HepG2 (cell line): ENCODE measurements around the gene LAMTOR2. TPM values are rescaled to one million over a fixed set of nuclear protein-coding genes. Genes with fewer than 3 reads are reported as not detected.
A peak's percentile ranks its signal among the peaks of the same experiment; 100 is the strongest.

Experiments used
- ARNTL ChIP-seq: sonication (generic); formaldehyde crosslinking; IDR thresholded peaks from 2 replicates; pipeline ENCODE4 v1.4.0; 2020; ENCODE audit warnings: mild to moderate bottlenecking, missing genetic modification reagents
- HNRNPK ChIP-seq: fragments of 200-400 bp; formaldehyde crosslinking; IDR thresholded peaks from 2 replicates; pipeline ENCODE4 v1.6.1; 2018; ENCODE audit warnings: low read length, low read depth, moderate library complexity, mild to moderate bottlenecking; ENCODE audit not compliant: poor library complexity, severe bottlenecking
- MED13 ChIP-seq: sonication (generic); formaldehyde crosslinking; IDR thresholded peaks from 2 replicates; pipeline ENCODE4 v1.5.0; 2020; ENCODE audit warnings: missing genetic modification reagents
- SCMH1 ChIP-seq: sonication (generic); formaldehyde crosslinking; IDR thresholded peaks from 2 replicates; pipeline ENCODE4 v1.9.0; 2021; ENCODE audit warnings: missing genetic modification reagents, mild to moderate bottlenecking, borderline replicate concordance
- SNAPC2 ChIP-seq: sonication (generic); formaldehyde crosslinking; IDR thresholded peaks from 2 replicates; pipeline ENCODE4 v1.8.1; 2022; ENCODE audit warnings: mild to moderate bottlenecking, missing genetic modification reagents
- TCF12 ChIP-seq, 2 experiments: fragments of 450-650 bp in 1 of 2; sonication (generic) in 1 of 2; formaldehyde crosslinking in 1 of 2; IDR thresholded peaks; 2 replicates each; pipeline versions ENCODE4 v1.6.1 to v1.8.0; 2017 to 2022; ENCODE audit warnings: antibody characterized with exemption in 1 of 2, mild to moderate bottlenecking in 1 of 2, missing genetic modification reagents in 1 of 2, moderate library complexity in 1 of 2
- ZFP62 ChIP-seq: sonication (generic); formaldehyde crosslinking; IDR thresholded peaks from 2 replicates; pipeline ENCODE4 v1.4.0; 2020; ENCODE audit warnings: missing genetic modification reagents
- ZMYM4 ChIP-seq: sonication (generic); formaldehyde crosslinking; IDR thresholded peaks from 2 replicates; pipeline ENCODE4 v1.8.1; 2023; ENCODE audit warnings: mild to moderate bottlenecking, missing genetic modification reagents
- ZNF282 ChIP-seq: fragments of 450-650 bp; IDR thresholded peaks from 2 replicates; pipeline ENCODE4 v1.6.1; 2018; ENCODE audit not compliant: partially characterized antibody
- ZNF75D ChIP-seq: sonication (generic); formaldehyde crosslinking; IDR thresholded peaks from 2 replicates; pipeline ENCODE4 v1.8.1; 2023; ENCODE audit warnings: missing genetic modification reagents, mild to moderate bottlenecking, borderline replicate concordance
- ZNF761 ChIP-seq: sonication (generic); formaldehyde crosslinking; conservative IDR thresholded peaks from 2 replicates; pipeline ENCODE4 v1.4.0; 2020; ENCODE audit warnings: mild to moderate bottlenecking, missing genetic modification reagents
- polyA plus RNA-seq, 8 experiments: library from polyadenylated mRNA; depleted of rRNA in 3 of 8; stranded (reverse) in 7 of 8; unstranded in 1 of 8; fragments of >200 nt; fragmentation: Illumina TruSeq in 4 of 8; extraction: Trizol in 4 of 8; gene quantifications; 2 replicates each; pipeline versions ENCODE4 v1.2.1 to v1.2.3, GENCODE V29; 2011 to 2016; ENCODE audit warnings: low read depth in 4 of 8, missing spikeins in 1 of 8, mixed read lengths in 1 of 8; ENCODE audit not compliant: insufficient read depth in 1 of 8
- total RNA-seq, 5 experiments: library from RNA; depleted of rRNA; stranded (reverse); fragments of >200 nt; fragmentation: Illumina TruSeq; extraction: Trizol; gene quantifications; 2 replicates each; pipeline ENCODE4 v1.2.3, GENCODE V29; 2016; ENCODE audit warnings: low read depth in 1 of 5
- TF ChIP-seq, protein P1 (sequence below): sonication (generic); formaldehyde crosslinking; IDR thresholded peaks from 2 replicates; pipeline ENCODE4 v1.9.0; 2021; ENCODE audit warnings: missing genetic modification reagents, borderline replicate concordance
- TF ChIP-seq, protein P2 (sequence below): sonication (generic); formaldehyde crosslinking; IDR thresholded peaks from 2 replicates; pipeline ENCODE4 v1.4.0; 2020; ENCODE audit warnings: missing genetic modification reagents
- TF ChIP-seq, protein P3 (sequence below): sonication (generic); formaldehyde crosslinking; IDR thresholded peaks from 2 replicates; pipeline ENCODE4 v1.4.0; 2020; ENCODE audit warnings: missing genetic modification reagents
- TF ChIP-seq, protein P4 (sequence below): sonication (generic); formaldehyde crosslinking; IDR thresholded peaks from 2 replicates; pipeline ENCODE4 v1.4.0; 2020; ENCODE audit warnings: low read depth, missing genetic modification reagents
- TF ChIP-seq, protein P5 (sequence below), 2 experiments: sonication (generic) in 1 of 2; formaldehyde crosslinking in 1 of 2; IDR thresholded peaks; 2 replicates each; pipeline versions ENCODE4 v1.5.1 to v1.6.1; 2011 to 2020; ENCODE audit warnings: borderline replicate concordance in 1 of 2, low read depth in 1 of 2, low read length in 1 of 2, mild to moderate bottlenecking in 1 of 2, missing genetic modification reagents in 1 of 2, moderate library complexity in 1 of 2

LAMTOR2 gene
- total and polyA plus RNA-seq, 2 of the 13 experiments (the other 11 are each of a cell fraction or from before 2014, with no cell fraction given), result 36.5 to 66.4 TPM

DNA sequence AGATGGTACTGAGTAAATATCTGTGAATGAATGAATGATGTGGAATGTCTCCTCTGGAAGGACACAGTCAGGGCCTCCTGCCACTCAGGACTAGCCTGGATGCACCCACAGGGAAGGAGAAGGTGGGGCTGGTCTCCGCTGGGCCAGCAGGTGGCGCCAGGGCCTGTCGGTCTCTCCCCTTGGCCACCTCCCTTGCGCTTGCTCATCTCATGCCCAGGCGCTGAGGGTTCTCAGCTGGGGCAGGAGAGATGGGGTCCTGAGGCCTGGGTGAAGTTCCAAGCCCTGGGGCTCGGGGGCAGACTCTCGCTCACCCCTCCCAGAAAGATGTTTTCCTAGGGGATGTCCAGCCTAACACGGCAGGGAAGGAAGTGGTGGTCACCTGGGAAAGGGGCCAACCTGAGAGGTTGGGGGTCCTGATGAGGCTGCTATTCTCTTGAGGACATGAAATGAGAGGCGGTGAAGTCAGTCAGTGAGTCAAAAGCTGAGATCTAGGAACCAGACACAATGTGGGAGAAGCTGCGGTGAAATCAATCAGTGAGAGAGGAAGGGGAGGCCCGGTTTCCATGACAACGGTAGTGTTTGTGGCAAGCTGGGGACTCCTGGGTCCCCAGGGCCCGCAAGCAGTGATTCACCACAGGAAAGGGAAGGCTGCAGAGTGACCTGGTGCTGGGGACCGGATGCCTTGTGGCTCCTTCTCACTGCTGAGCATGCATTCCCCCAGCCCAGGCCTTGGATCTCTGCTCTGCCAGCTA, 42.2 kb downstream of the LAMTOR2 start (continued):
- TF ChIP-seq, protein P1, sequence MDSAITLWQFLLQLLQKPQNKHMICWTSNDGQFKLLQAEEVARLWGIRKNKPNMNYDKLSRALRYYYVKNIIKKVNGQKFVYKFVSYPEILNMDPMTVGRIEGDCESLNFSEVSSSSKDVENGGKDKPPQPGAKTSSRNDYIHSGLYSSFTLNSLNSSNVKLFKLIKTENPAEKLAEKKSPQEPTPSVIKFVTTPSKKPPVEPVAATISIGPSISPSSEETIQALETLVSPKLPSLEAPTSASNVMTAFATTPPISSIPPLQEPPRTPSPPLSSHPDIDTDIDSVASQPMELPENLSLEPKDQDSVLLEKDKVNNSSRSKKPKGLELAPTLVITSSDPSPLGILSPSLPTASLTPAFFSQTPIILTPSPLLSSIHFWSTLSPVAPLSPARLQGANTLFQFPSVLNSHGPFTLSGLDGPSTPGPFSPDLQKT, result no peak
- TF ChIP-seq ZFP62, result no peak
- no peak for TF ChIP-seq SNAPC2 (CRISPR knock-in tag)
- no peak for TF ChIP-seq ZMYM4
- TF ChIP-seq, protein P2, sequence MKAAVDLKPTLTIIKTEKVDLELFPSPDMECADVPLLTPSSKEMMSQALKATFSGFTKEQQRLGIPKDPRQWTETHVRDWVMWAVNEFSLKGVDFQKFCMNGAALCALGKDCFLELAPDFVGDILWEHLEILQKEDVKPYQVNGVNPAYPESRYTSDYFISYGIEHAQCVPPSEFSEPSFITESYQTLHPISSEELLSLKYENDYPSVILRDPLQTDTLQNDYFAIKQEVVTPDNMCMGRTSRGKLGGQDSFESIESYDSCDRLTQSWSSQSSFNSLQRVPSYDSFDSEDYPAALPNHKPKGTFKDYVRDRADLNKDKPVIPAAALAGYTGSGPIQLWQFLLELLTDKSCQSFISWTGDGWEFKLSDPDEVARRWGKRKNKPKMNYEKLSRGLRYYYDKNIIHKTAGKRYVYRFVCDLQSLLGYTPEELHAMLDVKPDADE, result no peak
- no peak for TF ChIP-seq ARNTL (CRISPR knock-in tag)
- no peak for TF ChIP-seq ZNF75D (CRISPR knock-in tag)
- no peak for TF ChIP-seq TCF12 (IDR thresholded peaks at IDR 0.05)
- TF ChIP-seq TCF12 (CRISPR knock-in tag; IDR thresholded peaks at IDR 0.05), result no peak
- no peak for TF ChIP-seq MED13
- no peak for TF ChIP-seq ZNF282
- no peak for TF ChIP-seq HNRNPK
- TF ChIP-seq, protein P3, sequence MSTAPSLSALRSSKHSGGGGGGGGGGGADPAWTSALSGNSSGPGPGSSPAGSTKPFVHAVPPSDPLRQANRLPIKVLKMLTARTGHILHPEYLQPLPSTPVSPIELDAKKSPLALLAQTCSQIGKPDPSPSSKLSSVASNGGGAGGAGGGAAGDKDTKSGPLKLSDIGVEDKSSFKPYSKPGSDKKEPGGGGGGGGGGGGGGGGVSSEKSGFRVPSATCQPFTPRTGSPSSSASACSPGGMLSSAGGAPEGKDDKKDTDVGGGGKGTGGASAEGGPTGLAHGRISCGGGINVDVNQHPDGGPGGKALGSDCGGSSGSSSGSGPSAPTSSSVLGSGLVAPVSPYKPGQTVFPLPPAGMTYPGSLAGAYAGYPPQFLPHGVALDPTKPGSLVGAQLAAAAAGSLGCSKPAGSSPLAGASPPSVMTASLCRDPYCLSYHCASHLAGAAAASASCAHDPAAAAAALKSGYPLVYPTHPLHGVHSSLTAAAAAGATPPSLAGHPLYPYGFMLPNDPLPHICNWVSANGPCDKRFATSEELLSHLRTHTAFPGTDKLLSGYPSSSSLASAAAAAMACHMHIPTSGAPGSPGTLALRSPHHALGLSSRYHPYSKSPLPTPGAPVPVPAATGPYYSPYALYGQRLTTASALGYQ, result no peak
- no peak for TF ChIP-seq SCMH1
- TF ChIP-seq, protein P4, sequence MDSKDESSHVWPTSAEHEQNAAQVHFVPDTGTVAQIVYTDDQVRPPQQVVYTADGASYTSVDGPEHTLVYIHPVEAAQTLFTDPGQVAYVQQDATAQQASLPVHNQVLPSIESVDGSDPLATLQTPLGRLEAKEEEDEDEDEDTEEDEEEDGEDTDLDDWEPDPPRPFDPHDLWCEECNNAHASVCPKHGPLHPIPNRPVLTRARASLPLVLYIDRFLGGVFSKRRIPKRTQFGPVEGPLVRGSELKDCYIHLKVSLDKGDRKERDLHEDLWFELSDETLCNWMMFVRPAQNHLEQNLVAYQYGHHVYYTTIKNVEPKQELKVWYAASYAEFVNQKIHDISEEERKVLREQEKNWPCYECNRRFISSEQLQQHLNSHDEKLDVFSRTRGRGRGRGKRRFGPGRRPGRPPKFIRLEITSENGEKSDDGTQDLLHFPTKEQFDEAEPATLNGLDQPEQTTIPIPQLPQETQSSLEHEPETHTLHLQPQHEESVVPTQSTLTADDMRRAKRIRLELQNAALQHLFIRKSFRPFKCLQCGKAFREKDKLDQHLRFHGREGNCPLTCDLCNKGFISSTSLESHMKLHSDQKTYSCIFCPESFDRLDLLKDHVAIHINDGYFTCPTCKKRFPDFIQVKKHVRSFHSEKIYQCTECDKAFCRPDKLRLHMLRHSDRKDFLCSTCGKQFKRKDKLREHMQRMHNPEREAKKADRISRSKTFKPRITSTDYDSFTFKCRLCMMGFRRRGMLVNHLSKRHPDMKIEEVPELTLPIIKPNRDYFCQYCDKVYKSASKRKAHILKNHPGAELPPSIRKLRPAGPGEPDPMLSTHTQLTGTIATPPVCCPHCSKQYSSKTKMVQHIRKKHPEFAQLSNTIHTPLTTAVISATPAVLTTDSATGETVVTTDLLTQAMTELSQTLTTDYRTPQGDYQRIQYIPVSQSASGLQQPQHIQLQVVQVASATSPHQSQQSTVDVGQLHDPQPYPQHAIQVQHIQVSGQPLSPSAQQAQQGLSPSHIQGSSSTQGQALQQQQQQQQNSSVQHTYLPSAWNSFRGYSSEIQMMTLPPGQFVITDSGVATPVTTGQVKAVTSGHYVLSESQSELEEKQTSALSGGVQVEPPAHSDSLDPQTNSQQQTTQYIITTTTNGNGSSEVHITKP, result no peak
- TF ChIP-seq, protein P5, sequence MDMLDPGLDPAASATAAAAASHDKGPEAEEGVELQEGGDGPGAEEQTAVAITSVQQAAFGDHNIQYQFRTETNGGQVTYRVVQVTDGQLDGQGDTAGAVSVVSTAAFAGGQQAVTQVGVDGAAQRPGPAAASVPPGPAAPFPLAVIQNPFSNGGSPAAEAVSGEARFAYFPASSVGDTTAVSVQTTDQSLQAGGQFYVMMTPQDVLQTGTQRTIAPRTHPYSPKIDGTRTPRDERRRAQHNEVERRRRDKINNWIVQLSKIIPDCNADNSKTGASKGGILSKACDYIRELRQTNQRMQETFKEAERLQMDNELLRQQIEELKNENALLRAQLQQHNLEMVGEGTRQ (IDR thresholded peaks at IDR 0.05; ENCODE audit: low read depth, low read length), result no peak
- TF ChIP-seq, protein P5 (CRISPR knock-in tag; IDR thresholded peaks at IDR 0.05; ENCODE audit: borderline replicate concordance), result no peak
- 0 out of 2 replicates have a peak, but pooled peaks have one; percentile 49 for TF ChIP-seq ZNF761 (CRISPR knock-in tag)
